GM19025 (cell line): ENCODE data around the gene DGLUCY.
"Not testable (repeated sequence)": the region's sequence is repeated elsewhere in the genome, so short reads cannot be mapped to it uniquely, and the experiment has no call there.

Experiments used
- ATAC-seq: cut with Tn5 transposase; IDR thresholded peaks from one replicate; pipeline ENCODE4 v1.9.1; 2021; ENCODE audit warnings: mild to moderate bottlenecking, low read depth, moderate library complexity; ENCODE audit not compliant: unreplicated experiment

The DGLUCY gene

GRCh38 chr14:91159906-91160305, 46.0 kb downstream of the DGLUCY start:
- ATAC-seq = no peak

- ATAC-seq = no peak
These were observed 49.4 kb downstream of the DGLUCY start for GRCh38 chr14:91163316-91163715.

GRCh38 chr14:91164676-91165075, 50.8 kb downstream of the DGLUCY start:
- ATAC-seq = no peak

GRCh38 chr14:91167380-91167770, 53.5 kb downstream of the DGLUCY start:
- no peak for ATAC-seq

DNA sequence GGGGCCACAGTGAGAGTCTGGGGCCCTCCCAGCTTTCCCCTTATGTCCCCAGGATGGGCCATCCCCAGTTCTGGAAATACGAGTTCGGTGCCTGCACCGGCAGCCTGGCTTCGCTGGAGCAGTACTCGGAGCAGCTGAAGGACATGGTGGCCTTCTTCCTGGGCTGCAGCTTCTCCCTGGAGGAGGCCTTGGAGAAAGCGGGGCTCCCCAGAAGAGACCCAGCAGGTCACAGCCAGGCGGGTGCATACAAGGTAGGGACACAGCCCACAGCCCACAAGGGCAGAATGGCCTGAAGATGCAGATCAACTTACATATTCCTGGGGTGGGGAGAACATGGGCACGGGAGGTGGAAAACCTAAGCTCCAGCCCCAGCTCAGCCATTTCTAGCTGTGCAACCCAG, 56.1 kb downstream of the DGLUCY start:
- no peak for ATAC-seq

- ATAC-seq = no peak
These were observed 56.7 kb downstream of the DGLUCY start for GRCh38 chr14:91170504-91171121.

DNA sequence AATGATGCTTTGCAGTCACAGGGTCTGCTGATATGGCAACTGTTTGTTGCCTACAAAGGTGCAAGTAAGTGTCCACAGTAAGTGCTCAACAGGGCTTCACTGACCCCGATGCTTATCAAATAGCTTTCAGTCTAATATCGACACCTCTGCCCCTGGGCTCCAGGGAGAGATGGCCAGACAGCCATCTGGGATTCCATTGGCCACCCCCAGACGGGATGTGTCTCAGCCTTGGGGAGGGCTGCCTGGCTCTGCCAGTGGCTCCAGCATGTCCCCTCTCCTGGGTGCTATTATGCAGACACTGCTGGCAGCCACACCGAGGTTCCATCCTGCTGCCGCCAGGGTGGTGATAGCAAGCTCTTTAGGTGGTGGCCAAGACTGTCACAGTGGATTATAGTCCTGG, 57.4 kb downstream of the DGLUCY start:
- no peak for ATAC-seq

- ATAC-seq = no peak
These were observed 59.4 kb downstream of the DGLUCY start for GRCh38 chr14:91173221-91173670.

DNA sequence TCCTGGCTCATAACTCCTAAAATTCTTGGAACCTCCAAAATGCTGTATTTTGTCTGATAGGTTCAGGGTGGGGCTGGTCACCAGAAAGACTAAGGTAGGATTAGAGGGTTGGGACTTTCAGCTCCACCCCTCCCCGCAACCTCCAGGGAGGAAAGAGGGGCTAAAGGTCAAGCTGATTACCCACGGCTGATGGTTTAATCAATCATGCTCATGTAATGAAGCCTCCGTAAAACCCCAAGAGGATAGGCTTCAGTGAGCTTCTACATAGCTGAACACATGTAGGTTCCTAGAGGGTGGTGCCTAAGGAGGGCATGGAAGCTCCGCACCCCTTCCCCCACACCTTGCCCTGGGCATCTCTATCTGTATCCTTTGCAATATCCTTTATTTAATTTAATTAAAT, 60.0 kb downstream of the DGLUCY start:
- no peak for ATAC-seq

DNA sequence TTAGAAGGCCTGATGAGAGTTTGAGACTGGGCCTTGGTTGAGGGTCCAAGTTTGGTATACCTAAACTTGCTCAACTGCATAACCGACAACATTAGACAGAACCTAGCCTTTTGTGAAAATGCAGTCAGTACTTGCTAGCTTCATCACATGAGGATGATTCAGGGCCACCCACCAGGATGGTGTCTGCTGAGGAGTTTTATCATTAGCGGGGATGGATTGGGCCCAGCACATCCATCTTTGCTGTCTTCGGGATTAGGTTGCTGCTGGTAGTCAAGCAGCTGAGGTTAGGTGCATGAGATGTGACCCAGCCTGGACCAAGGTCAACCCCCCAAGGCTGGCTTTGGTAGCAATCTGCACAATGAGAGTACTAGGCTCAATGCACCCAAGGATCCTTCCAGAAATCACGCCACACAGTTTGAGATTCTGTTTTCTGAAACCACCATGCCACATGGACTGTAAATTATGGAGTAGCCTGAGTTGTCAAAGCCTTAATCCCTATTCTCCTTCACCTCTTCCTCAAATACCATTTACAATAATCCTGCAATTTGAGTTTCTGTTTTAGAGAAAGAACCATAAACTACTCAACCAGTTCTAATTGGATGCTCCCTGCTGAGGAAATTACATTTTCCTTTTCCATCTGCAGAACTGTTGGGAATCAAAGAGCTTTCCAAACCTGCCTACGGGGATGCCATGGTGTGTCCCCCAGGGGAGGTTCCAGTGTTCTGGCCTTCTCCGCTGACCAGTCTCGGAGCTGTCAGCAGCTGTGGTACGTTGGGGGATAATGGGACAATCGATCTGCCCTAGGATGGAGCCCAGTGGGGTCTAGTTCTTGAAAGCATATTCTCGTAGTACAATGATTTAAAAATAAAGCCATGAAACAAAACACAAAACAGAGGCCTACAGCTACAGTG, 61.7 kb downstream of the DGLUCY start:
- ATAC-seq = no peak

DNA sequence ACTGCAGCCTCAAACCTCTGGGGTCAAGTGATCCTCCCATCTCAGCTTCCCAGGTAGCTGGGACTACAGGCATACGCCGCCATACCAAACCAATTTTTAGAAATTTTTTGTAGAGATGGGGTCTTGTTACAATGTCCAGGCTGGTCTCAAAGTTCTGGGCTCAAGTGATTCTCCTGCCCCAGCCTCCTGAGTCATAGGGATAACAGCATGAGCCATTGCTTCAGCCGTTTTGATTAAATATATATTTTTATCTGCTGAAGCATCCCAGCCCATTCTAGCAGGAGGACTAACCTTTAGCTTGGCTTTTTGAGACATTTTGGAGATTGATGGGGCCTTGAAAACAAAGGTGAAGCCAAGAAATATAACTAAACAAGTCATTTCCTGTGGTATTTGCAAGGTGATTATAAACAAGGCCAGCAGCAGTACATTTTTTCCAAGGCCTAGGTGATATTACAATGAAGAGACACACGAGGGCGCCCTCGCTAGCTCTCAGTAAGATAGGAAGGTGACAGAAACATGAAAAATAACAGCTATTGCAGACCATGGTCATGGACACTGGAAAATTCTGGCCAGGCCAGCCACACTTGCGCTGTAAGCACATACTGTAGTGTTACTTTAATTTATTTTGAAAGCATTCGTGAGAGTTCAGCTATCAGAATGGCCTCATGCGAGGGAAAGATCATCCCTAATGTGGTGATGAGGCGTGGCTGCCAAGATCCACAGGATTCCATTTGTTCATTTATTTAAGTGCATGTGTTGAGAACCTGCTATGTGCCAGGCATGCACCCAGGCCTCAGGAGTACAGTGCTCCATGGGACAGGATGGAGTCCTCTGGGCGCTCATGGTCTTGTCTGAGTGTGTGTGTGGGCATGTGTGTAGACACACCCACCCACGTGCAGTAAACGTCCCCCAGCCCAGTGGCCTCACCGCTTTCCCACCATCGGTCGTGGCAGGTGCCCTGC, 63.5 kb downstream of the DGLUCY start:
- no peak for ATAC-seq

GRCh38 chr14:91180611-91181010, 66.7 kb downstream of the DGLUCY start:
- no peak for ATAC-seq

DNA sequence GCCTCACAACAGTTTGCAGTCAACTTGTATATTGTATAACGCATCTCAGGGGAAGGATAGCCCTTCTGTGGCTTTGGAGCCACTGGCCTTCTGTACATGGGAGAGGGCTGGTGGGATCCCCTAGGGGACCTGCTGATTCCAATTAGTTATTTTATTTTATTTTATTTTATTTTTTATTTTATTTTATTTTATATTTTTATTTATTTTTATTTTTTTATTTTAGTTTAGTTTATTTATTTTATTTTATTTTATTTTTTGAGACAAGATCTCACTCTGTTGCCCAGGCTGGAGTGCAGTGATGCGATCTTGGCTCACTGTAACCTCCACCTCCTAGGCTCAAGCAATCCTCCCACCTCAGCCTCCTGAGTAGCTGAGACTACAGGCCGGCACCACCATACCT, 68.9 kb downstream of the DGLUCY start:
- ATAC-seq = not testable (repeated sequence)

DNA sequence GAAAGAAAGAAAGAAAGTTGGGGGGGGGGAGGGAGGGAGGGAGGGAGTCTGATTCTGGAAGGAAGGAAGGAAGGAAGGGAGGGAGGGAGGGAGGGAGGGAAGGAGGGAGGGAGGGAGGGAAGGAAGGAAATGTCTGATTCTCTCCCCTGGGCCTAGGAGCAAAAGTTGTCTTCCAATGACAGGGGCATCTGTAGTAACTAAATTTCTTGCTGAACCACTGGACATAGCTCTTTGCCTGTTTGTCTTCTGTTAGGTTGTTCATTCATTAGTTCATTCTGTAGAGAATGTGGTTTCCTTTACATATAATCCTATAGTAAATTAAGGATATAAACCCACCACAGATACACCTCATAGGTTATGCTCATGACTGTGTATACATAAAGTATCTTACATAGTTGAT, 70.7 kb downstream of the DGLUCY start:
- no peak for ATAC-seq

DNA sequence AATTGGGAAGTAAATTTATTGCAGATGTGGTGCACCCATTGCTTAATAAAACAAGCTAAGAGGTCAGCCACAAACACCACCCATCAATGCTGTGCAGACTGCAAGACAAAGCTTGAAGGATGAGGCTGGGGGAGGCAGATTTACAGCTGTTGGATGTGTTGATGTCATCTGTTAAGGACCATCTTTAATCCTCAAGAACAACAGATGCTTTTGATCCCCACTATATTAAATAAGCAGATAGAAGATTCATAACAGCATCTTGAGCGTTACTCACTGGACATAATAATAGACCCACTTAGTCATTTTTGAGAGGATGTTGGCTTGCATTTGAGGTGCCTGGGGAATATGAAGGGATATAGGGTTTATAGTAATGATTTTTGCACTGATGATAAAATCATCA, 71.8 kb downstream of the DGLUCY start:
- ATAC-seq = no peak

DNA sequence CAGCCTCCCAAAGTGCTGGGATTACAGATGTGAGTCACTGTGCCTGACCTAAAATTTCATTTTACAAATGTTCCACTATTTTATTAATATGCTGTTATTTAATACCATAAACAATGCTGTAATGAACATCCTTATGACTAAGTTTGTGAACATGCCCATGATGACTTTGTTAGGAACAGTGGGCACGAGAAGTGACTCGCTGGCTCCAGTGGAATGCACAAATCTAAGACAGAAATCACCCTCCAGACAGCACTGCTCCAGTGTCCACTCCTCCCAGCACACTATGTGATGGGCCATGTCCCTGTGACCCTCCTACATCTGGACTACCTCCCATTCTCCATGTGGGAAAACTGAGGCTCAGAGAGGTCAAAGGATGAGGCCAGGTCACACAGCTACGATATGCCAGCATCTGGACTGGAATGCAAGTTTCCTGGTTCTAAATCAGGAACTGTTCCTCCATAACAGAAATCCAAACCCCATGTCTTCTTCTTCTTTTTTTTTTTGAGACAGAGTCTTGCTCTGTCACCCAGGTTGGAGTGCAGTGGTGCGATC, 72.7 kb downstream of the DGLUCY start:
- no peak for ATAC-seq

DNA sequence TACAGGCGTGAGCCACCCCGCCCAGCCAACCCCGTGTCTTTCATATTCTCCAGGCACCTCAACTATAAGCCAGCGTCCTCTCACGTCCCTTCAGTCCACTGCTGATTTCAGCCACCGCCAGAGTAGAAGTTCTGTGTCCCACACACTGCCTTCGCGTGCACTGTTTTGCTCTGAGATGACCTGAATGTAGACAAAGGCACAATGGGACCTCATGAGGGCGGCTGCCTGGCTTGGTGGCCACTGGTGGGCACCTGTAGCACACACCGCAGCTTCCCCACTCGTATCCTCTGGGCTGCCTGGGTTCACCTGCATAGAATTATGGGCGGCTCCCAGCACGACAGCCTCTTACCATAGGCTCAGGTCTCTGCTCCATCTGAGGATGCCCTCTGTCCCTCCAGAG, 73.4 kb downstream of the DGLUCY start:
- ATAC-seq = no peak

GRCh38 chr14:91190853-91191252, 77.0 kb downstream of the DGLUCY start:
- ATAC-seq = no peak

DNA sequence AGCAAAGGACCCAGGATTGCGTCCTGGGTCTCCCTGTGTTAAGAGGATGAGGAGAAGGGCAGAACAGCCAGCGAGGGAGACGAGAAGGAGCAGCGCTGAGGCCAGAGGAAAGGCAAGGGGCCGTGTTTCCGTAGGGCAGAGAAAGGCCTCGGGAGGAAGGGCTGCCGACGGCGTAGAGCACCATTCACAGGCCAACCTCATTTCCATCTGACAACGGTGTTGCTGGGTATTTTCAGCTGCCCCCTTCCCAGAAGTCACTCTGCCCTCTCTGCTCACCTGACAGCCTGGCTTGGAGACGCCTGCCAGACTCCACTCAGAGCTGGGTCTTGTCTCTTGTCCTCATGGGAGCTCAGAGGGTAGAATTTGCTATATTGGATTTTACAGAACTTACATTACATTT, 79.2 kb downstream of the DGLUCY start:
- no peak for ATAC-seq

GRCh38 chr14:91195881-91196280, 82.0 kb downstream of the DGLUCY start:
- no peak for ATAC-seq

GRCh38 chr14:91197631-91198030, 83.8 kb downstream of the DGLUCY start:
- no peak for ATAC-seq
